Stimulated activated CD4-positive, alpha-beta T cell treated with anti-CD3 and anti-CD28 coated beads, TNF-alpha, amount 100 ng/mL, for 24 hours (primary cell): ENCODE measurements around the gene VWC2L.

Experiments
- DNase-seq, 3 experiments: peaks; one replicate each; pipeline ENCODE4 v3.0.0-alpha.2; 2020; ENCODE audit warnings: low read depth in 3 of 3

VWC2L gene

DNA sequence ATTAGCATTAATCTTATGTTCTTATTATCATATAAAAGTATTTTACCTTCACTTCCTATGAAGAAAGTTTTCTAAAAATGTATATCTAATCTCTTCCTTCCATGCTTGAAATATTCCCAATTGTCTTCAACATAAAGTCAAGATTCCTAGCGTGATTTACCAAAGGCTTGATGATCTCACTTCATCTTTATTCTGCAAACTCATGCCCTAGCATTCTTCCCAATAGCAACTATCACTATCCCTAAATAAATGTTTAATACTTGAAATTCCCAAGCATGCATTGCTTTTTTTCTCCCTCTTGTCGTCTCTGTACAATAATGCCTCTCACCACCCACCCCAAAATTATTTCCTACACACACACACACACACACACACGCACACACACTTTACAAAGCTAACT is 125.8 kb downstream of the VWC2L start:
- no peak for DNase-seq

DNA sequence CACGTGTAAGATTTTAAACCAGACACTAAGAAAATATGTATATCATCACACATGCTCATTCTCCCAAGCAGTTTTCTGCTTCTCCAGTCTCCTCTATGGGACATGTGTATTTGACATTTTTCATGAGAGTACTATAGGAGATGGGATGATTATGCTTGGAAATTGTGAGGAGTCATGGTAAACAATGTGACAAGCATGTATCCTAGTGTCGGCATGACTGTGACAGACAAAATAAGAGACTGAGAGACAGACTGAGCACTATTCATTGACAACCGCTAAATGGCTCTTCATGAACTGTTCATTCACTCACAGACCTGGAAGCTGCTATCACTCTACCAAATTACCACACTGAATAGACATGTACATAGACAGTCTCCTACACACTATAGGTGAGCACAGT is 127.1 kb downstream of the VWC2L start:
- DNase-seq, result no peak

DNA sequence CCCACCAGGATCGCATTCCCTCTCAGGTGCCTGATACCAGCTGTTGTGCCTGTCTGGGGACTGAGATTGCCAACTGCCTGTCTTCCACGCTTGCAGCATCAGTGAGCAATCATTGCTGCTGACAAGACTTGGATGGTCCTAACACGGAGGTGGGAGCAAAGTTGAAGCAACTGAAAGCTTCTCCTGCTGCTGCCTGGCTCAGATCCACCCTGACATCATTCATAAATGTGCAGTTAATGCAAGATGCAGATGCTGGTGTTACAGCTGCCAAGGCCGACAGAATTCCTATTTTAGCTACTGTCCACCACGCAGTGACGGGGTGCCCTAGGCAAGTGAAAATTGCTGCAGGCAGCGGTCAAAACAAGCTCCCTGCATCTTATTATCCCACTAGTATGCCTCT is 131.4 kb downstream of the VWC2L start:
- no peak for DNase-seq

DNA sequence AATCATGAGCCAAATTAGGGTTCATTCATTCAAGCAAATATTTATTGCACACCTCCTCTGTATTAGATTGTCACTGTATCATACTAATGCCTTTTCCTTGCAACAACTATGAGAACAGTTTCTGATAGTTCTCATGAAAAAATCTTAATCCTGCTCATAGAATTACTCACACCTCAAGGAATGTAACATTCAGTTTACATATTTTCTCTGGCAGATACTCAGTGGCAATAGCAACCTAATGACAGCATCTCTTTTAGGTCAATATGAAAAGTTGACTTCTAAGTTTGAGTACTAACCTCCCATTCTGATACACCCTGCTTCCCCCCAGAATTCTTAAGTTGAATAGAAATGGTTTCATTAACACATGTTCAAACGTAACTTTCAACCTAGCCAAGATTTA is 132.0 kb downstream of the VWC2L start:
- DNase-seq, result no peak

DNA sequence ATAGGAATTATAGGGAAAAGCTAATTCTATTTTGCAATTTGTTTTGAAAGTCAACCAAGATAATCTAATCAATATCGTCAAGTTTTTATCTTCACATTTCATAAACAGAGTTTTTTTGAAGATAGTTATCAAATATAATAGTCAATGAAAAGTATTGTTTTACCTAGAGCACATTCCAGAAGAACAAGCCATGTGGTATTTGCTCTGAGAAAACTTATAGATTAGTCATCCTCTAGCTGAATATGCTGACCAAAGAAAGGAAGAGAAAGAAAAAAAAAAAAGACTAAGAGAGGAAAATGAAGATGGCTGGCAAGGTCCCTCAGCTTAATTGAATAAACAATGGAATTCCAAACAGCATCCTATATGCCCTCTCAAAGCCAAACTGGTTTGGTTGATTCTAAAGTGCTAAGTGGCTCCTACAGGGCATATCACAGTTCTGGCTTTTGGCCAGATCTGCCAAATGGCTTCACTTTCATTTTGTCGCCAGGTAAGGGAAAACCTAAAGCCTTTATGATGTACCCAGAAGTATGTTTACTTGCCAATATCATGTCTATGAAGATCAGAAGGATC is 132.6 kb downstream of the VWC2L start:
- no peak for DNase-seq

DNA sequence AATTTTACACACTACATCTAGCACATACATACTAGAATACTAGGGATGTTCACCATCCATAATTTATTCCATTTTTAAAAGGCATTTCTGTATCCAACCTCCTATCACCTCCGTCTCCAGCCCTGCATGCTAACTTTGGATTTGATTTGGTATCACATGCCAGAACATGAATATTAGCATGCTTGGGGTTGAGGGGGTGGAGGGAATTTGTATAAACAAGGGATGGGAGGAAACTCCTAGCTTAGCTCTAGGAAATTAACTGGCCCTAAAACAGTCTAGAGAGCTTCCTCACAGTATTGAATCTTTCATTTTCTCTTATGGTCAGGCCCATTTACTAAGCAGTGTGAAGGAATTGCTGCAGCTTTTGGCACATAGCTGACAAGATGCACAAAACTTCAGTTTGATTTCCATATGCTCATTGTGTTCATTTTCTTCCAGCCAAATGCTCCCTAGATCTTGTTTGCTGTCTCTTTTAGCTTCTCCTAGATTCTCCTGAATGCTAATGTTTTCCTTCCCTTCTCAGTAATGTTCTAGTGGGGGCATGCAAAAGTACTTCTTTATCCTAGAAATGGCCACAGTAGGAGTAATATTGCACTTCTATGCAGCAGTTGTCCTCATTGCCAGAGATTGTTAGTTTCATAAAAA is 135.2 kb downstream of the VWC2L start:
- no peak for DNase-seq

DNA sequence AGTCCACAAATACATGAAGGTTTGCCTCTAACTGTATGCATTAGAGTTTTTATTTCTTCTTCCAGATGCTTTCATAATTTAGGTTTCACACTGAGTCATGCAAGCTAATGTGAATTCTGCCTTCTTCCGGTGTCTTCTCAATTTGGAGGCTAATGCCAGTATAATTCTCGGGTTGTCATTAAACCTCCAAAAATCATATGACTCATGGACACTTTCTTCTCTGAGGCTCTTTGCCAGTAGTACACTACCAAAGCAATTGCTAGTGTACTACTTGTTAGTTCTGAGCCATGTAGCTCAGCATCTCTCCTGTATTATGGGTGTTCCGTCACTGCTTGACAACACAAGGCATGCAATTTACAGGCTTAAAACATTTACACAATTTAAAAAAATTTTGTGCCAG is 137.1 kb downstream of the VWC2L start:
- DNase-seq, result no peak

DNA sequence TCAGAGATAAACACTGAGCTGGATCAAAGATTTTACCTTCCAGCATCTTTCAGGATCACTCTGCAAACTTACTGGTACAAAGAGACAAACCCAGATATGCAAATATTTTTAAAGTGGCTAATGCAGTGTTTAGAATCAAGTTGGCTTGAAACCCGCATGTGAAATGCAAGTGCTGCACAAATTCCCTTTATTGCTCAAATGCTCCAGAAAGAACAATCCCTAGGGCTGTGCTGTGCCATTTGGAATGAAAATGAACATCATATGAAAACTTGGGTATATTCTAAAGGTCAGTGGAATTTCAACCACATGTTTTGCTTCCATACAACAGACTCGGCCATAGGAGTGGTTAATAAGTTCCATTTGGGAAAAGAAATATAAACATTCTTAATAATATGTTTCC is 139.1 kb downstream of the VWC2L start:
- DNase-seq, result no peak

DNA sequence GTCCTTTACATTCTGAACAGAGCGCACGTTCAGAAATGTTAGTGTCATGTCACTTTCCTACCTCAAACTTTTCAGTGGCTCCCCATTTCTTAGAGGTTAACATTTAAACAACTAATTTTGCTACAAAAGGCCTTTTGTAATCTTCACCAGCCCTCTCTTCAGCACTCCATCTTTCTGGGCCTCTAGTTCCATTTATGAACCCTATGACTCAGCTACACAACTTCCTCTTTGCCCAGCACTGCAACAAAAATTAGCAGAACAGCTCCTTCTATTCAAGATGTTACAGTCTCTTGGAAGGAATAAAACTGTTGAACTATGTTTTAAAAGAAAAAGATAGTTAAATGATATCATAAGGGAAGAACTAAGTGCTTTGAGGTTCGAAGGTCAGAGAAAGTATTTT is 139.9 kb downstream of the VWC2L start:
- DNase-seq, result no peak

DNA sequence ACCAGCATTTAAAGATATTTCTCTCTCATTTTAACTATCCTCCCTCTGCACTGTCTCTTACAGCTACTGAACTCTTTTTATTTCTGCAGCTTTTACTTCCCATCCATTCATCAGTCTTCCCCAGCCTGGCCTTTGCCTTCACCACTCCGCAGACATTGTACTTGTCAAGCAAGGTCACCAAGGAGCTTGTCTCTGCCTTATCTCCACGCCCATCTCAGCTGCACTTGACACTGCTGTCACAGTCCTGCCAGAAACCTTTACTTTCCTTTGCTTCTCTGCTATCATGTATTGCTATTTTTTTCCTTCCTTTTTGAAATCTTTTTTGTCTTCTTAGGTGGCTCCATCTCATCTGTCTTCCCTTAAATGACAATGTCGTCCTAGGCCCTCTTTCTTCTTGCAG is 147.0 kb downstream of the VWC2L start:
- DNase-seq, result no peak

DNA sequence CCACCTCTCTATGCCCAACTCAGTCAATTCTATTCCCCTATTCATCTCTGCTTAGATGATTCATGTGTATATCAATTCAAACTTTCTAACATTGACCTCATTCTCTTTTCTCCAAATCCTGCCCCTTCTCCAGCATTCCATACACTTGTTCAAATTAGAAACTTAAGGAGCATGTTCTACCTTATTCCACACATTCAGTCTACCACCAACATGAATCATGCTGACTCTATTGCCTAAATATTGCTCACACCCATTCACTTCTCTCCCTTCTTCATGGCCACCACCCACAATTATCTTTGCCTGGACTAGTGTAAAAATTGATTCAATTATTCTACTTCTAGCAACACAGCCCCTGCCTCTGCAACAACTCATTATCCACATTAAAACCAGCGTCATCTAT is 147.5 kb downstream of the VWC2L start:
- no peak for DNase-seq

DNA sequence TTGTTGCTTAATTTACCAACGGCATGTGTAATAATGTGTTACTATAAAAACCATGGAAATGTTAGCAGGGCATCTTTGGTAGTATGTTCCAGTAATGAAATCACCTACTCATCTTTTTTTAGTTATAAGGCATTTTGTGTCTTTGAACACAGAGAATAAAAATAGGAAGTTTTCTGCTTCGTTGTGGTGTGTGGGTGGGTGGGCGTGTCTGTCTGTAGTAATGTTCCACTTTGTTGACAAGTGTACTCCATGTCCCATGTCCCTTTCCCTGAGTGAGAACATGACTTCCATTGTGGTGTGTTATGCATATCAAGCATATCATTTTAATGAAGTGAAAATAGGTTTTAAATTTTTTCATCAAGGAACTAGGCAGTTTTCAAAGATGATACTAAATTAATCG is 149.3 kb downstream of the VWC2L start:
- DNase-seq, result no peak

DNA sequence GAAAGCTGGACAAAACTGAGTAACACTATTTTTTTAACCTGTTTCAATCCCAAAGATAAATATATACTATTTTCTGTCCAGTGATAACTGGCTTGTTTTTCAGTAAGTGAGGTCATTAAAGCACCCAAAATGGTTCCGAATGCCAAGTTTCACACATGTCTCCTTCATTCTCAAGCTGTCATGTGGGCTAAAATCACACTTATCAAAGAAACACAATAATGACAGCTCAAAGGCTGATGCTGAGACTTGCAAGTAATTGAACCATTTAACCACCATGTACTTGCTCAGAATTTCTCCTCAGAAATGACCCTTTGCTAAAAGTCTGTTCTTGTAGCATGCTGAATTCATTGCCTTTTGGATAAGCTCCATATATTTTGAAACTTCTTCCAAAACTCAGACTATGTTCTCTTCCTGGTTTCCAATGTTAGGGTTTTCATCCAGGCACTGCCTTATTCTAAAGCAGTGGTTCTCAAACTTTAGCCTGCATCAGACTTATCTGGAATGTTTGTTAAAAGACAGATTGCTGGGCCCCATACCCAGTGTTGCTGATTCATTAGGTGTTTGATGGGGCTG is 149.8 kb downstream of the VWC2L start:
- no peak for DNase-seq

DNA sequence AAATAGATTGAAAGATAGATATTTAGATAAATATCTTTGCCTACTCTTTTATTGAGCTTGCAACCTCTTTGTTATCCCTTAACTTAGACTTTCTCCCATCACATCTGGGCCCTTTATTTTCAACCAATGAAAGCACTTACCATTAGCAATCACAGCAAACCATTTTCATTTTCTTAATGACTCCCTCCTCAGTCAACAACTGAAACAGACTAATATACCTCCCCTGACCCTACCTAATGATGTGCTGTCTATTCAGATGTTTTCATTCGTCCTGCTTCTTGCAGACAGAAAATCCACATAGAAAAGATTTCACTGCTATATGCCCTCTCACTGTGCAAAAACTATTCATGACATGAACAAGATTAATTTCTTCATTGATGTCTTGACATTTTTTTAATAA is 154.4 kb downstream of the VWC2L start:
- DNase-seq, result no peak

DNA sequence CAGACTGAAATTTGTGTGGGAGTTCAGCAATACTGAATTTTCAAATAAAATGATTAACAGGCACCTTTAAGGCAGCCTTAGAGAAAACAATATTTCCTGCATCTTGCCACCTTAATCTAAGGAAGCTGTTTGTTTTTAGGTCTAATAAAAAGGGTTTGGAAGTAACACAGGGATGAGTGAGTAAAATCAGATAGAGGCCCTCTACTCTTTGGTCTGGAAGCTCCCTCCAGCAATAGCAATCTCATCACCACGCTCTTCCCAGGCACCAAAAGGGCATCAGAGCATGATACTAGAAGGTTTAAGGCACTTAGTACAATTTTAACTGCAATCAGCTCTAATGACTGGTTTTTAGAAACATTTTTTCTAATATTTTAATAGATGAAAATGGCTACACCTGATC is 155.6 kb downstream of the VWC2L start:
- DNase-seq, result no peak

DNA sequence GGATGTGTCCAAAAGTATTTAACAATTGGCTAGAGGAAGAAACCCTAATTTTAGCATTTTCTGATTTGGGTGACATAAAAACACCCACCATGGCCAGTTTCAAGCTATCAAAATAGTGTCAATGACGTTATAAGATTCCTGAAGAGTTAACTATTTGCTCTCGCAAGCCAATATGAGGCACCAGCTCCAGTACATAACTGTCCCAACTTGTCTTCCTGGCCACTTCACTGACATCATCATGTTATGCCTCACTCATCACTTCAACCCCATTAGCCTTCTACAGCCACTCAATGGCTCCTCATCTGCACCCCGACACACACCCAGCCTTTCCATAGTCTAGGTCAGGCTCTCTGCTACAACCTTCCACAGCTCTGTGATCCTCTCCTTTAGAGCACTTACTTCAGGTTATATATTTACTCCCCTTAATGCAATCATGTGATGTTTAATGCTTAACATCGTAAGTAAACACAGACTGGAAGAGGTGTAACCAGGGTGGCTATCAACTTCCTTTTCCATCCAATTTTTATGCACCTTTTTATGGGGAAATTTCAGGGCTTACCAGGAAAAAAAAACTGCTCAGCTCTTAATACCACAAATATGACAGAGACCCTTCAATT is 158.7 kb downstream of the VWC2L start:
- no peak for DNase-seq

DNA sequence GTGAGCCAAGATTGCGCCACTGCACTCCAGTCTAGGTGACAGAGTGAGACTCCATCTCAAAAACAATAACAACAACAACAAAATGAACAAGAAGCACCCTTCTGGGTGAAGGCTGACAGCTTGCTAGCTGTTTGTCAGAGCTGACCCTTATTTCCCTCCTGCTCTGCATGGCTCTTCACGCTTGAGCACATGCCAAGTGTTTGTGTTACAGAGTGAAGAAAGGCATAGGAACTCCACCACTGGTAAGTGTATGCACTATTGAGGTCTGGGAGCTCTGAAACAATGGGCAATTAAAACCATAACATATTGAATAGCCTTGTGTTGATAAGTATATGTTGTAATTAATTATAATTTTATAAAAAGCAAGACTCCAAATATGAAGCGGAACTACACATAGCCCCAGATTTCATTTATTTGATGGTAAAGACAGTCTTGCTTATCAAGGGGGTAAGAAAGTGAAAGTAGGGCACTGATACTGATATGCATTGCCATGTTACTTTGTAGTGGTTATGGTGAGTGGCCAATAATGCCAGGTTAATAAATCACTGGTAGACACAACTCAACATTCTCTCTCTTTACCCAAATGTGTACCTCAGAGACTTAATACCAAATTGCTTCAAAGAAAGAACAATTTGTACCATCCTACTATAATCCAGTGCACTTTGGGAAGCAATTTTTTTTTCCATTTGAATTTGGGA is 163.4 kb downstream of the VWC2L start:
- DNase-seq, result no peak

DNA sequence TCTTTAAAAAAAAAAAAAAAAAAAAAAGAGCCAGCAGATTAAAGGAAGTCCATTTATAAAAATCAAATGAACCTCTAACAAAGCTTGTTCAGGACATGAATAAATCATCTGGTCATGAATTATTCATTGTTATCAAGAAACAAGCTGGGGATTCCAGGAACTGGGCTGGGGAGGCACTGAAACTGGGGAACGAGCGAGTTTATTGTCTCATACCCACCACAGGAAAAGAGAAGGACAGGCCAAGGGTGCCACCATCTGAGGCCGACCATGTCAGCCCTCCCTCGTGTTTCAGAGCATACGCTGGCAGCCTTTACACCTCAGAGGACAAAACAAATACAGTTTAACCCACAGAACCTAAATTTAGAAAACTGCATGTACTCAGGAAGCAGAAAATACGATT is 164.2 kb downstream of the VWC2L start:
- no peak for DNase-seq

DNA sequence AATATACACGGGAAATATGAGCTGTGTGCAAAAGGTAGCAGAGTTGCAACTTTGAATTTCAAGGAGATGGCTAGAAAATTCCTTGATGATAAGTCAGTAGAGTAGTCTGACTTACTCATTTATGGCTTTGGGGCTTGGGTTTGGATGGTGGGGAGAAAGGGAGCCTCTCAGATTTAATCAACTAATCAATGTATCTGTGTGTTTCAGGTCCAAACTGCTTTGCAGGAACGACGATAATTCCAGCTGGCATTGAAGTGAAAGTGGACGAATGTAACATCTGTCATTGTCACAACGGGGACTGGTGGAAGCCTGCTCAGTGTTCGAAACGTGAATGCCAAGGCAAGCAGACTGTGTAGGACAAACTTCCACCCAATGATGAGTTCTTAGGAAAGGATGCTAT is 164.6 kb downstream of the VWC2L start:
- no peak for DNase-seq

DNA sequence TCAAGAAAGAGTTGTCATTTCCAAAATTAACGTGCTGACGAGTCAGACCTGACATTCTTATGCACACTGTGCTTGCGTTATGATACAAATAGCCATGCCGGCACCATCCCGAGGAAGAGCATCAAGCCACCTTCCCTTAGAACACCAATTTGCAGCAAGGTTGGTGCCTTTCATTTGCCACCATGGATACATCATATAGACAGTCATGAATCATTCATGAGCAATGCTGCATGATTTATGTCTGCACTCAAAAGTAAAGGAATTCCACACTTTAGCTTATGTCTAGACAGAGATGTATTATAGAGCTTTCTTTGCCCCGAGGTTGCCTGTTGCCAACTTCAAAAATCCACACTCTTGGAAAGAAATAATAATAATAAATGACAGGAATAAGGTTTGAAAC is 166.9 kb downstream of the VWC2L start:
- no peak for DNase-seq

DNA sequence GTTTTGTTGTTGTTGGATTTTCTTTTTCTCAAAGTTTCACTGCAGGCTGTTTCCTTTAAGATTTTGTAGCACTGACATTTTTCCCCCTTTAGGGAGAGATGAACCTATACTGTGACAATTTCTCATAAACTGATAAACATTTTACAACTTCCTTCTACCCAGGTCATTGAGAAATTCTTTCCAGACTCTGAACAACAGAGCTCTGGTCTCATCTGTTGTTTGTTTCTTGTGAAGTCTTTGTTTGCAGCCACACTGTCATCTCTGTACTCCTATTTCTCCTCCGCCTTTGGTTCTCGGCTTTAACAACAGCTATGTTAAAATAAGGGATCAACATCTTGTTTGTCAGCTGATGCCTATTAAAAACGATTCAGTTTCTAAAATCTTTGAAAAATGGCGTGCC is 167.6 kb downstream of the VWC2L start:
- no peak for DNase-seq

DNA sequence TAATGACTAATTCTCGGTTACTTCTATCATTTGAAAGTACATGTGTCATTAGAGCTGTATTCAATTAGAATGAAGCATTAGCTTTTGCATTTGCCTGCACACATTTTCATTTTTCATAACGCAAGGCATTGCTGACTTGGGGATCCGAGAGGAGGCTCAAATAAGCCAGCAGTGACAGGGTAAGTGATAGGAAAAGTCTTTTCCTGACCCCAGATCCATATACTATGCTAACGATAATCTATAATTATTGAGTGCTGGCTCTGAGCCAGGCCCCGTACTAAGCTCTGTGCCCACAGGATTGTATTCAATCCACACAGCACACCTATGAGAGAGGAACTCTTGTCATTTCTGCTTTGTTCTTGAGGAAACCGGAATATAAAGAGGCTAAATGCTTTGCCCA is 168.2 kb downstream of the VWC2L start:
- no peak for DNase-seq

DNA sequence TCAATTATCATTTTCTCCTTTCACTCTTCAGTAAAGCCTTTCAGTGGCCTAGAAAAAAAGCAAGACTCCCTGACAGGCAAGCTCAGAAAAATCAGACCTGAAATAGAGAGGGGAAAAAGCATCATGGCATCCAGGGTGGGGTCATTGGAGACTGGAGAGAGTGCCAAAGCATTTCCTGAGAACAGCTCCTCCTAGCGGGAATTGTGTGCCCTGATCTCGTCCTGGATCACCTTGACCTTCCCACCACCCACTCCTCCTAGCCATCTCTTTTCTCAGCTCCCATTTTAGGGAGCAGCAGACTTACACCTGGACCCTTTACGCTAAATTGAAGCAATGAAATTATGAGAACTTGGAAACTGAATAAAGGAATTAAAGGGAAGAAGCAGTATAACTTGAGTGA is 176.6 kb downstream of the VWC2L start:
- DNase-seq, result no peak
